Measurements from ENCODE around the gene FAM131A. TPM values are rescaled to one million over a fixed set of nuclear protein-coding genes. Genes with fewer than 3 reads are reported as not detected.
A peak's percentile ranks its signal among the peaks of the same experiment; 100 is the strongest.

FAM131A gene
- total and polyA plus RNA-seq, 10 of the 15 experiments (the other 5 are each of a cell fraction or from before 2014, with no cell fraction given): 0.31 to 4.5 (median 1.5) TPM

DNA sequence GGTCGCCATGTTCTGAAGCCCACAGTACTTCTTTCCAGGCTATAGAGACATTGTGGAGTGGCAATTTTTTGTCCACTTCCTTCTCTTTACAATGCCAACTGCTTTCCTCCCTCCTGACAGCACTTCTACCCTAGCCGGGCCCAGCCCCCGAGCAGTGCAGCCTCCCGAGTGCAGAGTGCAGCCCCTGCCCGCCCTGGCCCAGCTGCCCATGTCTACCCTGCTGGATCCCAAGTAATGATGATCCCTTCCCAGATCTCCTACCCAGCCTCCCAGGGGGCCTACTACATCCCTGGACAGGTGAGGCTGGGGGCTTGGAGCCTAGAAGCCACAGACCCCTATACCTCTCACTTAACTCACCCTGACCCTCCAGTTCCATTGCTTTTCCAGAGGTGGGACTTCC is 20.2 kb upstream of the FAM131A start (continued):
- TF ChIP-seq, protein P1, sequence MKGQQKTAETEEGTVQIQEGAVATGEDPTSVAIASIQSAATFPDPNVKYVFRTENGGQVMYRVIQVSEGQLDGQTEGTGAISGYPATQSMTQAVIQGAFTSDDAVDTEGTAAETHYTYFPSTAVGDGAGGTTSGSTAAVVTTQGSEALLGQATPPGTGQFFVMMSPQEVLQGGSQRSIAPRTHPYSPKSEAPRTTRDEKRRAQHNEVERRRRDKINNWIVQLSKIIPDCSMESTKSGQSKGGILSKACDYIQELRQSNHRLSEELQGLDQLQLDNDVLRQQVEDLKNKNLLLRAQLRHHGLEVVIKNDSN (IDR thresholded peaks at IDR 0.05; ENCODE audit: borderline replicate concordance, extremely low read length, insufficient read depth, low read depth, low read length): no peak
- TF ChIP-seq SP1 (IDR thresholded peaks at IDR 0.05; ENCODE audit: low read depth, low read length) (no peak), MYC (IDR thresholded peaks at IDR 0.05; ENCODE audit: insufficient read depth, insufficient read length, insufficient replicate concordance, low read length, severe bottlenecking) (no peak)
- TF ChIP-seq, protein P2, sequence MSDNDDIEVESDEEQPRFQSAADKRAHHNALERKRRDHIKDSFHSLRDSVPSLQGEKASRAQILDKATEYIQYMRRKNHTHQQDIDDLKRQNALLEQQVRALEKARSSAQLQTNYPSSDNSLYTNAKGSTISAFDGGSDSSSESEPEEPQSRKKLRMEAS (IDR thresholded peaks at IDR 0.05; ENCODE audit: low read depth, low read length): no peak
- TF ChIP-seq, protein P3, sequence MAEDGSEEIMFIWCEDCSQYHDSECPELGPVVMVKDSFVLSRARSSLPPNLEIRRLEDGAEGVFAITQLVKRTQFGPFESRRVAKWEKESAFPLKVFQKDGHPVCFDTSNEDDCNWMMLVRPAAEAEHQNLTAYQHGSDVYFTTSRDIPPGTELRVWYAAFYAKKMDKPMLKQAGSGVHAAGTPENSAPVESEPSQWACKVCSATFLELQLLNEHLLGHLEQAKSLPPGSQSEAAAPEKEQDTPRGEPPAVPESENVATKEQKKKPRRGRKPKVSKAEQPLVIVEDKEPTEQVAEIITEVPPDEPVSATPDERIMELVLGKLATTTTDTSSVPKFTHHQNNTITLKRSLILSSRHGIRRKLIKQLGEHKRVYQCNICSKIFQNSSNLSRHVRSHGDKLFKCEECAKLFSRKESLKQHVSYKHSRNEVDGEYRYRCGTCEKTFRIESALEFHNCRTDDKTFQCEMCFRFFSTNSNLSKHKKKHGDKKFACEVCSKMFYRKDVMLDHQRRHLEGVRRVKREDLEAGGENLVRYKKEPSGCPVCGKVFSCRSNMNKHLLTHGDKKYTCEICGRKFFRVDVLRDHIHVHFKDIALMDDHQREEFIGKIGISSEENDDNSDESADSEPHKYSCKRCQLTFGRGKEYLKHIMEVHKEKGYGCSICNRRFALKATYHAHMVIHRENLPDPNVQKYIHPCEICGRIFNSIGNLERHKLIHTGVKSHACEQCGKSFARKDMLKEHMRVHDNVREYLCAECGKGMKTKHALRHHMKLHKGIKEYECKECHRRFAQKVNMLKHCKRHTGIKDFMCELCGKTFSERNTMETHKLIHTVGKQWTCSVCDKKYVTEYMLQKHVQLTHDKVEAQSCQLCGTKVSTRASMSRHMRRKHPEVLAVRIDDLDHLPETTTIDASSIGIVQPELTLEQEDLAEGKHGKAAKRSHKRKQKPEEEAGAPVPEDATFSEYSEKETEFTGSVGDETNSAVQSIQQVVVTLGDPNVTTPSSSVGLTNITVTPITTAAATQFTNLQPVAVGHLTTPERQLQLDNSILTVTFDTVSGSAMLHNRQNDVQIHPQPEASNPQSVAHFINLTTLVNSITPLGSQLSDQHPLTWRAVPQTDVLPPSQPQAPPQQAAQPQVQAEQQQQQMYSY (CRISPR knock-in tag; IDR thresholded peaks at IDR 0.05): no peak

DNA sequence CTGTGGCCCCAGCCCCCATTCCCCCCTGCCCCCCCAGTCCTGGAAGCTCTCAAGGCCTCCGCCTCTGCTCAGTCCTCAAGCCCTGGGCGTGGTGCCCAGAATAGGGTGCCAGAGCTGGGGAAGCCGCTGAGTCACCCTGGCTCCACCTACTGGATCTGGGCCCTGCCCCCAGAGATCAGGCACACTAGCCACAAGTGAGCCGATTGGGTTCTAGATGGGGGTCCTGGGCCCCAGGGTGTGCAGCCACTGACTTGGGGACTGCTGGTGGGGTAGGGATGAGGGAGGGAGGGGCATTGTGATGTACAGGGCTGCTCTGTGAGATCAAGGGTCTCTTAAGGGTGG is 17.3 kb upstream of the FAM131A start:
- CTCF ChIA-PET: no interaction called here
- H3K4me3 ChIP-seq: no peak overlapping the region
- ATAC-seq: peak; percentile 24
- intact Hi-C loops (cut with micrococcal nuclease; ENCODE audit: unreplicated experiment): no loop called here
- in situ Hi-C loops (cut with MboI): no loop called here
- no peak overlapping the region for H3K4me2 ChIP-seq (ENCODE audit: control insufficient read depth, insufficient read depth)
- RAD21 ChIA-PET (ENCODE audit: unreplicated experiment): no interaction called here
- FAIRE-seq: no peak
- POLR2A ChIA-PET: no interaction called here
- no peak overlapping the region for H3K27ac ChIP-seq (ENCODE audit: control insufficient read depth, insufficient read depth)
- peaks cover 53% of the 10 kb centered on the region for H3K79me2 ChIP-seq (ENCODE audit: control insufficient read depth, insufficient read depth, low read length)
- H3K9ac ChIP-seq (ENCODE audit: control insufficient read depth, insufficient read depth, low read length): no peak overlapping the region
- H3K4me1 ChIP-seq (ENCODE audit: control insufficient read depth, insufficient read depth, low read length): peaks cover 3% of the 10 kb centered on the region; the same call in 1 of the 2 replicates
- H3K9me3 ChIP-seq (replicated peaks; ENCODE audit: control insufficient read depth, insufficient read depth, low read length): no peaks in the 10 kb centered on the region
- 73% methylated on average over 4 of the region's 4 CpGs for WGBS (ENCODE audit: insufficient coverage, insufficient replicate concordance, low lambda C conversion rate, missing lambda C conversion rate)
- H2AFZ ChIP-seq (ENCODE audit: control insufficient read depth, low read depth, low read length): no peak overlapping the region
- H3K27me3 ChIP-seq (replicated peaks in 1 of 2; ENCODE audit: control insufficient read depth in 2 of 2, insufficient read depth in 2 of 2, low read length in 1 of 2): no peaks in the 10 kb centered on the region
- DNase-seq (ENCODE audit: low read depth, low spot score): no peak
- H4K20me1 ChIP-seq (ENCODE audit: control insufficient read depth, insufficient read depth): peaks cover 12% of the 10 kb centered on the region
- SMC1A ChIA-PET (ENCODE audit: uncharacterized antibody, unreplicated experiment): no interaction called here
- BruUV-seq (replicated peaks): no TSS peak
- H3K36me3 ChIP-seq (ENCODE audit: control insufficient read depth in 2 of 2, insufficient read depth in 2 of 2, low read length in 1 of 2): peaks cover 49 to 61% of the 10 kb centered on the region in 2 experiments
- TF ChIP-seq POLR2A (IDR thresholded peaks at IDR 0.05; ENCODE audit: low read depth, low read length): no peak; the same call in 1 of the 2 replicates
- TF ChIP-seq NFYB (IDR thresholded peaks at IDR 0.05; ENCODE audit: insufficient read depth, low read depth, low read length): no peak
- no peak for TF ChIP-seq CBX5 (IDR thresholded peaks at IDR 0.05; ENCODE audit: low read depth)
- TF ChIP-seq, protein P4, sequence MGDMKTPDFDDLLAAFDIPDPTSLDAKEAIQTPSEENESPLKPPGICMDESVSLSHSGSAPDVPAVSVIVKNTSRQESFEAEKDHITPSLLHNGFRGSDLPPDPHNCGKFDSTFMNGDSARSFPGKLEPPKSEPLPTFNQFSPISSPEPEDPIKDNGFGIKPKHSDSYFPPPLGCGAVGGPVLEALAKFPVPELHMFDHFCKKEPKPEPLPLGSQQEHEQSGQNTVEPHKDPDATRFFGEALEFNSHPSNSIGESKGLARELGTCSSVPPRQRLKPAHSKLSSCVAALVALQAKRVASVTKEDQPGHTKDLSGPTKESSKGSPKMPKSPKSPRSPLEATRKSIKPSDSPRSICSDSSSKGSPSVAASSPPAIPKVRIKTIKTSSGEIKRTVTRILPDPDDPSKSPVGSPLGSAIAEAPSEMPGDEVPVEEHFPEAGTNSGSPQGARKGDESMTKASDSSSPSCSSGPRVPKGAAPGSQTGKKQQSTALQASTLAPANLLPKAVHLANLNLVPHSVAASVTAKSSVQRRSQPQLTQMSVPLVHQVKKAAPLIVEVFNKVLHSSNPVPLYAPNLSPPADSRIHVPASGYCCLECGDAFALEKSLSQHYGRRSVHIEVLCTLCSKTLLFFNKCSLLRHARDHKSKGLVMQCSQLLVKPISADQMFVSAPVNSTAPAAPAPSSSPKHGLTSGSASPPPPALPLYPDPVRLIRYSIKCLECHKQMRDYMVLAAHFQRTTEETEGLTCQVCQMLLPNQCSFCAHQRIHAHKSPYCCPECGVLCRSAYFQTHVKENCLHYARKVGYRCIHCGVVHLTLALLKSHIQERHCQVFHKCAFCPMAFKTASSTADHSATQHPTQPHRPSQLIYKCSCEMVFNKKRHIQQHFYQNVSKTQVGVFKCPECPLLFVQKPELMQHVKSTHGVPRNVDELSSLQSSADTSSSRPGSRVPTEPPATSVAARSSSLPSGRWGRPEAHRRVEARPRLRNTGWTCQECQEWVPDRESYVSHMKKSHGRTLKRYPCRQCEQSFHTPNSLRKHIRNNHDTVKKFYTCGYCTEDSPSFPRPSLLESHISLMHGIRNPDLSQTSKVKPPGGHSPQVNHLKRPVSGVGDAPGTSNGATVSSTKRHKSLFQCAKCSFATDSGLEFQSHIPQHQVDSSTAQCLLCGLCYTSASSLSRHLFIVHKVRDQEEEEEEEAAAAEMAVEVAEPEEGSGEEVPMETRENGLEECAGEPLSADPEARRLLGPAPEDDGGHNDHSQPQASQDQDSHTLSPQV (IDR thresholded peaks at IDR 0.05): no peak
- TF ChIP-seq MEF2A (IDR thresholded peaks at IDR 0.05; ENCODE audit: insufficient read depth, low read depth, low read length): no peak
- TF ChIP-seq CHD1 (IDR thresholded peaks at IDR 0.05; ENCODE audit: low read depth, low read length): no peak
- TF ChIP-seq TCF3 (IDR thresholded peaks at IDR 0.05; ENCODE audit: borderline replicate concordance, insufficient read depth, low read depth, low read length): no peak
- TF ChIP-seq JUNB (IDR thresholded peaks at IDR 0.05): no peak
- no peak for TF ChIP-seq EGR1 (IDR thresholded peaks at IDR 0.05; ENCODE audit: borderline replicate concordance in 1 of 2, low read depth in 2 of 2, low read length in 2 of 2)
- TF ChIP-seq HDGF (IDR thresholded peaks at IDR 0.05): no peak
